CD4-positive, alpha-beta T cell treated with Interleukin-21 for 1 hour (primary cell): ENCODE data around the gene KPNB1.
A peak's percentile ranks its signal among the peaks of the same experiment; 100 is the strongest.
"Not testable (repeated sequence)": the region's sequence is repeated elsewhere in the genome, so short reads cannot be mapped to it uniquely, and the experiment has no call there.

ENCODE experiments used
- DNase-seq: peaks from one replicate; pipeline ENCODE4 v3.0.0-alpha.2; 2020

The KPNB1 gene

DNA sequence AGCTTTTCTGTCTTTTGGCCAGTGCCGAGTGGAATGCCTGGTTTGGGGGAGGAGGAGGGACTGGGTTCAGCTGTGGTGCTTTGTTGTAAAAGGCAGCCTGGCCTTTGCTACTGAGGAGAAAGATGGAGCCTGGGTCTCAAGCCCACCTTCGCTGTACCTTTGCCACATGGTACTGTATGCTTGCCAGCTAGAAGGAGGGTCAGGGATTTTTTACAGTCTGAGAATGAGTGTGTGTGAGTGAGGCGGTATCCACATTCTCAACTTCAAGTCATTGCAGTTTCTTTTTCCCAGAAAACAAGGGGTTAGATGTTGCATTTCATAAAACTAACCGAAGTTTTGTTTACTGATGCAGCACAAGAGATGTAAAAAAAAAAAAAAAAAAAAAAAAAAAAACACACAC is 33.0 kb downstream of the KPNB1 start:
- DNase-seq = not testable (repeated sequence)

DNA sequence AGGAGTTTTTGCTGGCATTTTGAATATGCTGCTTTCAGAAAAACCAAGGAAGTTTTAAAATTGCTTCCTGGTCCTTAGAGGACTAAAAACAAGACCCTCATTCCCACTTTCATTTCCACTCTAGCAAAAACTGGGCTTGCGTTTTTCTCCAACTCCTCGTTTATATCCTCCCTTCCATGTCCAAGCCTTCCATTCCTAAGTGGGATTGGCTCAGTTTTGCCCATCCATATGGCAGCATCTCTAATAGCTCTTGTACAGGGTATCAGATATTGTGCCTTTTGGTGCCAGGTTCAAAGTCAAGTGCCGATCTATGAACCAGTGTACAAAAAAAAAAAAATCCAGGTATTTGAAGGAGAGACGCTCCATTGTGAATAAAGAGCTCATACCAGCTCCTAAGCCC is 34.3 kb downstream of the KPNB1 start:
- DNase-seq = no peak

DNA sequence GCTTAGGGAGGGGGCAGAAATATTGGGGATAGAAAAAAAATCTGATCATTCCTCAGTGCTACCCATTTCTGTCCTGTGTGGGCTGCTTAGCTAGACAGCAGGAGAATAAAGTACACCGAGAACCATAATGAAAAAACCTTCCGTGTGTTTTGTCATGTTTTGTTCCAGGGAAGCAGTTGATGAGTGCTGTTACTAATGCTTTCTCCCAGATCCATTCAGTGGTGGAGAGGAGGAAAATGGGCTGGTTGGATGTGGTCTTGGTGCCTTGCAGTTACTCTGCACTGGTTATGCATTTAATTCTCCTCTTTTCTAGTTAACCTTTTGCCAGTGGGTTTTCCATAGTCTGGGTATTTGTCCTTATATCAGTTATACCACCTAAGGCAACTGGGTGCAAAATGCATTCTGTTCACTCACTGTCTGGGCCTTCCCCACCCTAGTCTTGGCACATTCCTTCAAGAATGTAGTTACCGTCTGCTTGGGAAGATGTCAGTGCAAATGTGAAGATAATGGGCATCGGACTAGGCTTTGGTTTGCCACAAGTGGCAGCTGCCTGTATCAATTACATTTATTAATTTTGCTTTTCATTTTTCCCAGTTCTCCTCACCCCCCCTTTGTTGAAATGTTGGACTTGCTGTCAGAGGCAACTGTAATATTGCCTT is 34.9 kb downstream of the KPNB1 start:
- no peak for DNase-seq

DNA sequence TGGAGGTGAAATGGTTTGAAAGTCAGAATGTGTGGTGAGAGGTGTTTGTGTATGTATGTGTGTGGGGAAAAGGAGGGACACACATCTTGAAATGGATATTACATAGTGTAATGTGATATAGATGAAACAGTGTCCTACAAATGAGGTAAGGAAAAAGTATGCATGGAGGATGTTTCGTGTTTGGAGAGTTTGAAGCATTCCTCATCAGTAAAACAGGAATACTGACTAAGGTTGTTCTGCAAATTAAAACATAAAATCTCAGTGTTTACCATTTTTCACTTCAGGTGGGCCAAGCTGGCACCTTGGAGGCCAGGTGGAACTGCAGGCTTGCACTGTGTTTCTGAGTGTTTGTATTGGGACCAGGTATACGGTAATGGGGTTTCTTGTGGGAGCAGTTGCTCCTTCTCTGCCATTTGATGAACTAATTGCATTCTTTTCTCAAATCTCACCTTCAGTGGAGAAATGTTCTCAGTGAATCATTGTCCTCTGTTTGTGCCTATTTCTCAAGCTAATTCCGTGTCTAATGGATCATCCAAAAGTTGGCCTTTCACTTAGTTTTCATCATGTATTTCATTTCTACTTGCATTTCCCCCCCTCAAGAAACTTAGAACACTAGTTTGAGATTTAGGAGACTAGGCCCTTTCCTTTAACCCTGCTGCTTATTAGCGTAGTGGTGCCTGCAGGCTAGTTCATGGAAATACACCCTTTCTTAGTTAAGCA is 36.0 kb downstream of the KPNB1 start:
- no peak for DNase-seq

DNA sequence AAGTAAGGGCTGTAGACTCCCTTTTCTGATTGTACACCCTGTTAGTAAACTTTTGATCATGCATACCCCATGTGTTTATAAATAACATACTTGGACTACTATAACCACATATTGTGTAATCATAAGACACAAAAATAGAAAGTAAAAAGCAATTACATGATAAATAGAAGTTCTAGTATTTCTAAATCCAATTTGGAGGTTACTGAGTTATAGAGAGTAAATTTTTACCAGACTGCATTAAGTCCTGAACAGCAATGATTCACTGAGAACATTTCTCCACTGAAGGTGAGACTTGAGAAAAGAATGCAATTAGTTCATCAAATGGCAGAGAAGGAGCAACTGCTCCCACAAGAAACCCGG is 36.5 kb downstream of the KPNB1 start:
- DNase-seq = no peak

DNA sequence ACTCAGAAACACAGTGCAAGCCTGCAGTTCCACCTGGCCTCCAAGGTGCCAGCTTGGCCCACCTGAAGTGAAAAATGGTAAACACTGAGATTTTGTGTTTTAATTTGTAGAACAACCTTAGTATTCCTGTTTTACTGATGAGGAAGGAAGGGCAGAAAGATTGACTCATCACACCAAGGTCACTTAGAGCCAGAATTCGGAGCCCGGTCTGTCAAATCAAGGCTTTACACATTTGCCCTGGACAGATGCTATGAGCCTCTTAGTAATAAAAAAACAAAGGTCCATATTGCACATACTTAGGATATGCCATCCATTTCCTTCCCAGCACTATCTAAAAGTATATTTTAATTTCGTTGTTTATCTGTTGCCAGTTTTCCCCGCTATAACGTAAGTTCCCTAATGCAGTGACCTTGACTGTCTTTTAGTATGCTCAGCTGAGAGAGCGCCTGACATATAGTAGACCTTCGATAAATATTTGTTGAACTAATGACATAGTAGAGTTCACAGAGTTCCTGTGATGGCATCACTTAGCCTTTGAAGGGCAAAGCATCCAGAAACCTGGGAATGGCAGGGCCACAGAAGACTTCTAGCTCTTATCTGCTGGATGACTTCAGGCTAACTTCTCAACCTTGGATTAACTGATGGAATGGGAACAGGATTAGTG is 37.1 kb downstream of the KPNB1 start:
- no peak for DNase-seq

DNA sequence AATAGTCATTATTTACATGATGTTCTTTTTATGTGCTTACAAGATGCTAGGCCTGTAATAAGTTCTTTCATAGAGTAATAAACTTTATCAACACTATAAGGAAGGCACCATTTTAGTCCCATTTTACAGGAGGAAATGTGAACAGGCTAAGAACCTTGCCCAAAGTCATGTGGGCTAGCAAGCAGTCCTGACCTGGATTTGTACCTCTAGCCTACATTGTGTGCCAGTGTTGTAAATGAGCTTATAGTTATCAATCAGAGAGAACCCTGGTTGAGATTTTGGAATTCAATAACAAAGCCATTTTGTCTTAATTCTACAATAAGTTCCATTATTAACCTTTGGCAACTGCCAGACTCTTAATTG is 37.6 kb downstream of the KPNB1 start:
- DNase-seq = no peak

DNA sequence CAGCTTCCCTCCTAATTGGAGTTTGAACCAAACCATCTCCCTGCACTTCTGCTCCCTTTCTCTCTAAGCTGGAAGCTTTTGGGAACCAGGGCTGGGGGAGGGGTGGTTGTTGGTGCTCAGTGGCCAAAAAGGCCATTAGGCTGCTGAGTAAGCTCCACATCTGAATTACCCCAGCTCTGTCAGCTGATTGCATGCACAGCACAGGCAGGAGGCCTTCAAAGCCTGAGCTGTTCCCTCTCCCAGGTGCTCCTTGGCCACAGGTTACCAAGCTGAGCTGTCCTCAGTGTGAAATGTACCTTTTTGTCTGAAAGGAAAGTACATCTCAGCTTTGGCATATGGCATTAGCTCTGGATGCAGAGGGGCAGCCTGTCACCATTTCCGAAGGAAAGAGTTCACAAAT is 38.0 kb downstream of the KPNB1 start:
- DNase-seq = no peak

DNA sequence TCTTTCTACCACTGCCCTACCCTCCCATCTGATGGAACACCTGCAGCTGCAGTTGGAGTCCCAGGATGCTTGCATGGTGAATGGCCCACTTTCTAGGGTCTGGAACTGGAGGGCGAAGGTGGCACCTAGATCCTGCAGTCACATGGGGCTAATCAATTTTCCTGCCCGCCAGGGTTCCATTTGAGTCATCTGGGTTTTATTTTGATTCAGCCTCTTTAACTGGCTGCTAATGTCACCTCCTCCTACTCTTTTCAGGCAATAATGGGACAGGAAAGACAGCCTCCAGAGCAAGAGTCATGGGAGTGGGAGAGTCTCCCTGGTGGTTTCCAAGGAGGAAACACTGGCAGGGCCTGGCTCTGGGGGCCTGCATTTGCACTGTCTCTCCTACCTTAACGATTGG is 40.4 kb downstream of the KPNB1 start:
- DNase-seq = no peak

DNA sequence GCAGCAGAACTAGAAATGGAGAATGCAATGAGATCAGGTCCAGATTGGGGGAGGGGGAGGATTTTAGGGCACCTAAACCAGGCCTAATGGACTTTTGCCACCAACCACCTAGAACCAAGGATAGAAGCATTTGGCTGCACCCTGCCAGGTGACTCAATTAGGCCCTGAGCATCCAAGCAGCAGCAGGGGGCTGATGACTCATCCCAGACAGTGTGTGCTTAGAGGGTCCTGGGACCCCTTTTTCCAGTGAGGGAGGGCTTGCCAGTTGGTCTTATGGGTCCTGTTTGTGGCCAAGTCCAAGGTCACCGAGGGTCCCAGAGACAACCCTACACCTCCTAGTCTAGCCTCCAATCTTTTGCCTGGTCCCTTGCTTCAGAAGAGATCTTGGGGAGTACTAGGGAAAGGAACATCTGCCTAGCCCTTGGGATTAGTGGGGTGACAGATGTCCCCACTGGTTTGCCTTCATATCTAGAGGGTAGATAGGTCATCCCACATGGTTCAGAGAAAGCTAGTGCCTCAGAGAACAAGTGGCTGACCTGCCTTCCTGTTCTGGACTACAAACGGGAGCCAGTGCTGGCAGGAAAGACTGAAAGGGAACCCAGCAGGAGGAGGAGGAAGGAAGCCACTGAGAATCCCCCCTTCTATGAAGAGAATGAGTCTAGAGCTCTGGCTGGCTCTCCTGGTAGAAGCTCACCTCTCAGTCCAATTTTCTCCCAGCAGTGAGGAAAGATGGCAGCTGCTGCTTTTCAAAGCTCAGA is 42.6 kb downstream of the KPNB1 start:
- DNase-seq = no peak

DNA sequence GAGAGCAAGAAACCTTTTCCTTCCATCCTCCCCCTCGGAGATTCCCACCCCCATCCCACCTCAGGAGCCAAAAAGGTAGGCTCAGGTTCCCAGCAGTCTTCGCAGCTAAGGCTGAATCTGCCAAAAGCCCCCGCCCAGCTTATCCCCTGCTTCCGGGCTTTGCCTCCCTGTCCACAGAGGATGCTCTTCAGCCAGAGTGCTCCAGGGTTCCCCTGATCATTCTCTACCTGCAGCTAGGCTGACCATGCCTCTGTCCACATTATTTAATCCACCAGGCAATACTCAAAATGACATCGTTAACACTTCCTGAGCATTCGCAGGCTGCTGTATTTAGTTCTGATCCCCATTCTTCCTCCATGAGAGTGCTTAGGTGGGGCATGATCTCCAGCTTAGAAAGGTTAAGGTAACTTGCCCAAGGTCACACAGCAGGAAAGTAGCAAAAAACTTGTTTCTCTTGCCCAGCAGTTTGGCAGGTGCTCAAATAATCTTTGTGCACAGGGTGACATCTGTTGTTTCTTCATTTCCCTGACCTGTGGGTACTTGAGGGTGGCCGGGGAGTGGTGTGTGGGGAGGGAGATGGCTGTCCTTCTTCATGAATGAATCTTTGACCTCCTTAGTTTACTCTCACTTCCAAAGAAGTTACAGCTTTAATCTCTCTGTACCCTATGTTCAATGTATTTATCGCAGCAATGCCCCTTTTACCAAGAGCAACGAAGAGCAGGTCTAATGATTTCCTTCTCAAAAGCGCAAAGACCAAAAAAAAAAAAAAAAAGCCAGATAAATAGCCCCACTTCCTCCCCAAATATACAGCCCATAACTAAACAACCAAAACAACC is 43.4 kb downstream of the KPNB1 start:
- no peak for DNase-seq

DNA sequence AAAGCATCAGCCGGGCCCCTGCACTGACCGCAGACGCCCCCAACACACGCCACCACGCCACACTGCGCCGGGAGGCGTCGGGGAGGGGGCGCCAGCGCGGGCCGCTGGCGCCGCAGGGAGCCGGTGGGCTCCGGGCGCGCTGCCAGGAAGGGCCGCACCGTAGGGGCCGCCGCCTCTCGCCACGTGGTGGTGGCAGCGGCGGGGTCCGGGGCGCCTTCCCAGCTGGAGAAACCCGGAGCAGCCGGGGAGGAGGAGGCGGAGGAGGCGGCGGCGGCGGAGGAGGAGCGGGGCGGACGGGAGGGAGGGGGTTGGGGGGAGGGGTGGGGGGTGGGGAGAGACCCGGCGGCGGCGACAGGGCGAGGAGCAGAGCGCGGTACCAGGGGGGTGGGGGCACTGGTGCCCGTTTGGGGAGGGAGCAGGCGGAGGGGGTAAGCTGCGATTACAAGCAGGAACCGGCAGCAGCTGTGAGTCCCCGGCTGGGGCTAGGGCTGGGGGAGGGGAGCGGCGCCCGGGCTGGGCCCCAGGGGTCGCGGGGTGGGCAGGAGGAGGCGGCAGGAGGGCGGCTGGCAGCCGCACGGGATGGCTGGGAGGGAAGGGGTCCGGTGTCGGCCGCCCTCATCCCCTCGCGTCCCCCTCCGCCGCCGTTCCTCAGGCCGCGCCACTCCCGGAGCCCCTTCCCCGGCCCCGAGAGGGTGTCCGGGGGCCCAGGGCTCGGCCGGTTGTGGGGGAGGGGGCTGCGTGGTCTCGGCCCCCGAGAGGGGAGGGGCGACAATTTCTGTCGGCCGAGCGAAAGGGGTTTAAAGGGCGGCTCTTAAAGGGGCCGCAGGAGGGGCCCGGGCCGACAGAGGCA is 44.2 kb downstream of the KPNB1 start, which contains the start of gene TBKBP1:
TBKBP1 (plus strand) TSS at position 431 of the 850 bp plus-strand sequence. CDS start 1,952 bp downstream, outside the sequence.
- DNase-seq = peak; percentile 70

DNA sequence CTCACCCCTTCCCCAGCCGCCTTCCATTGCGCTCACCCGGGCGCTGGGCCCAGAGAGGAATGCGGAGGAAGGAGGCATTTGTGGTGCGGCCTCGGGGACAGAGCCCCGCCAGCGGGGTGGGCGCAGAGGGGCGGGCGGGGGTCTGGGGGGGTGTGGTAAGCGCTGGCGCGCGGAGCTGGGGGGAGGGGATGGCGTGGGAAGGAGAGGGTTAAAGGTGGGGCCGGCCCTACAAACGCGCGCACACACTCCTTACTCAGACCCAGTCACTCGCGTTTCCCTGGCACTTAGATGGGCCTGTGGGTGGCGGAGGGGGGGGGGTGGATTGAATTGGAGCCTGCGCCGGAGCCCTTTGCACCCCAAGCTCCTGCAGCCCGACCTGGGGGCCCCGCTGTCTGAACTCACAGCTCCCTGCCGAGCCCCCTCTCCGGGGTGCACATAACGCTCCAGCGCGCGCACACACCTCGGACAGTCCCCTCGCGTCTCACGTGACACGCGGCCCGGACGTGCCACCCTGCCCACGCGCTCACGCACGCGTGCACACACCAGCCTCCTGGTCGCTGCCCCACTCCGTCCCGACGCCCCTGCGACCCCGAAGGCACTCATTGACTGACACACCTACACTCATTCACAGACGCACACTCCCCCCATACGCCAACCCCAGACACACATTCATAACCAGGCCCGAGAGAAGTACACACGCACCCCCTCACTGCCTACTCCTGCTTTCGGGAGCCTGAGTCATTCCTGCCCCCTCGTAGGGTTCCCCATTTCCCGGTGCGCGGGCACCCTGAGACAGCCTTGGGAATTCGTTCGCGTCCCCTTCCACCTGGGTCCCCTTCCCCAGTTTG is 45.1 kb downstream of the KPNB1 start:
- DNase-seq = peak; percentile 32

DNA sequence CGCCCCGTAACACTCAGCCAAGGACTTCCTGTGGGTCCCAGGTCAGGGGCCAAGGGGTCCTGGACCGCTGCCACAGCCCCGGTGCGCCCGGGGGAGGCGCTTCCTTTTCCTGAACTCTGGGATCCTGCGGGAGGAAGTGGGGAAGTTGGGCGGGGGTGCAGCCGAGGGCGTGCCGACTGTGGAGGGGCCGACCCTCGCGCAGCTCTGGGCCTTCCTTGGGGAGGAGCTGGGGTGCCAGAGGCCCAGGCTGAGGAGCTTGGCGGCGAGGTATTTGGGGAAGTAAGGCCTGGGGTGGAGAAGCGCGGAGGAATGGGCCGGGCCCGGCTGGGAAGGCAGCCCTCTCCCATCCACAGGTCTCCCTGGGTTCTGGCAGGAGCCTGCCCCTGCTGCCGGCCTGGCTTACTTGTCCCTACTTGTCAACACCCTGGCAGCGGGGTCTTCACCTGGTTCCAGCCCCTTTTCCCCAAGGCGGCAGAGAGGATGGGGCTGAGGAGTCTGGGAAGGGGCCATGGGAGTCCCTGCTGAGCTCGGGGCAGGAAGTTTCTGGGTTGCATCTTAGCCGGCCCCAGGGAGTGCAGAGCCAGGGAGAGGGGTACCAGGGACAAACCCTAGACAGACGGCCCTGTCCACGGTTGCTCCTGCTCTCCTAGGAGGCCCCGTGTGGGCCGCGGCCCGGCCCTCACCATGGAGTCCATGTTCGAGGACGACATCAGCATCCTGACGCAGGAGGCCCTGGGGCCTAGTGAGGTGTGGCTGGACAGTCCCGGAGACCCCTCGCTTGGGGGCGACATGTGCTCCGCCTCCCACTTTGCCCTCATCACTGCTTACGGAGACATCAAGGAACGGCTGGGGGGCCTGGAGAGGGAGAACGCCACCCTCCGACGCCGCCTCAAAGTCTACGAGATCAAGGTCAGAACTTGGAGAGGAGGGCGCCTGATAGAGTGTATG is 46.0 kb downstream of the KPNB1 start:
- DNase-seq = no peak

DNA sequence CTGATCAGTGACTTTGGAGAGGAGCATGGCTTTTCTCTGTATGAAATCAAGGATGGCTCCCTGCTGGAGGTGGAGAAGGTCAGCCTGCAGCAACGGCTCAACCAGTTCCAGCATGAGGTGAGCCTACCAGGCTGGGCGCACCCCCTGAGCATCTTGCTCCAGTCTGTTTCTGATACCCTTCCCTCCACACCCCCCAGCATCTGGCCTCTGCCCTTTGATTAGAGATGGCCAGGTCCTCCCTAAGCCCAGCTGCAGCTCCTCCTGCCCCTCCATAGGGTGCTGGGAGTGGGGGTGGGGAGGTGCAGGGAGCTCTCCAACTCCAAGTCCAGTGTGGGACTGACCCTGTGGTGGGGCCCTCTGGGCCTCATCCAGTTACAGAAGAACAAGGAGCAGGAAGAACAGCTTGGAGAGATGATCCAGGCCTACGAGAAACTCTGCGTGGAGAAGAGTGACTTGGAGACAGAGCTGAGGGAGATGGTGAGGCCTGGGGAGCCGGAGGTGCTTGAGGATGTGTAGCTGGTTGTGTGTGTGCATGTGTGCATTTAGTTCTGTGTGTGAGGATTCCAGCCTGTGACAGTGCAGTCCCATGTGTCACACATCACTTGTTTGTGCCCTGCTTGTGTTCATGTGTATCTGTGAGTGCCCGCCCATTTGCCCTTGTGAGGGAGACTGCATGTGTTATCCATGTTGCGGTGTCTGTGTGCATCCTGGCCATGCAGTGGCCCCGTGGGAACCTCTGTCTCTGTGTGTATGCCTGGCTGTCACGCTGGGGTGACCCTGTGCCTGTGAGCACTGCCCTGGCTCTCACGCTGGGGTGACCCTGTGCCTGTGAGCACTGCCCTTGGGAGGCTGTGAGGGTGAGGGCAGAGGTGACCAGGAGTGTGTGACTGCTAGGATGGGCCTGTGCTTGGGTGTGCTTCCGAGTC is 47.3 kb downstream of the KPNB1 start:
- no peak for DNase-seq

DNA sequence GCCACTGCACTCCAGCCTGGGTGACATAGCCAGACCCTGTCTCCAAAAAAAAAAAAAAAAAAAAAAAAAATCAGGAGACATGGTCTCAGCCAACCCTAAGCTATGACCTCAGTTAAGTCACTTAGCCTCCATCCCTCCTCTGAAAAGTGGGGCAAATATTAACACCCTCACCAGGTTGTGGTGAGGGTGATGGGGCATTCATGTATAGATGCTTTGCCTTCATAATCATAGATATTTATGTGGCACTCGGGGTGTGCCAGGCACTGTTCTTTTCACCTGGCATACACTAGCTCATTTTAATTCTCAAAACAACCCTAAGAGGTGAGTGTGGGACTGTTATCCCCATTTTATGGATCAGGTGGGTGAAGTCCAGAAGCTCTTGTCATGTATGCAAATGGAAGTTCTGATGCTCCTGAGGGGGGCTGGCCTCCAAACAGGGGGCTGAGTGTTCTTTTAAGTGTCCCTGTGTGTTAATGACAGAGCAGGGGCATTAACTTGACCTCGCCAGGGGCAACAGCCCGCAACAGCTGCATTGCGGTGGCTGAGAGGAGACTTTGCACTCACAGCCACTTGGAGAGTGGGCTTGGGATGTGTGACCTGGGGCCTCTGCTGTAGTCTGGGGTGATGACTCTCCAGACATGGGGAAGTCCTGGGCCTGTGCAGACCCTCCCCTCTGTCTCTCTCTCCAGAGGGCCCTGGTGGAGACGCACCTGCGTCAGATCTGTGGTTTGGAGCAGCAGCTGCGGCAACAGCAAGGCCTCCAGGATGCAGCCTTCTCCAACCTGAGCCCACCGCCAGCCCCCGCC is 48.4 kb downstream of the KPNB1 start:
- DNase-seq = no peak
